ENCODE measurements around the gene KRTAP12-2. TPM values are rescaled to one million over a fixed set of nuclear protein-coding genes. Genes with fewer than 3 reads are reported as not detected.

The KRTAP12-2 gene, protein sequence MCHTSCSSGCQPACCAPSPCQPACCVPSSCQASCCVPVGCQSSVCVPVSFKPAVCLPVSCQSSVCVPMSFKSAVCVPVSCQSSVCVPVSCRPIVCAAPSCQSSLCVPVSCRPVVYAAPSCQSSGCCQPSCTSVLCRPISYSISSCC
- polyA plus RNA-seq (2013, experiment 1 of 2; ENCODE audit: insufficient read length) = not detected
- not detected for polyA plus RNA-seq (2013, experiment 2 of 2; ENCODE audit: insufficient read length)

- no peak for DNase-seq
Observed at GRCh38 chr21:44666401-44667320, at the start of gene KRTAP12-2. Gene KRTAP12-2, minus strand, starts transcription at chr21:44666927. Its CDS starts 41 bp downstream, at chr21:44666886.

- no peak for DNase-seq
Observed at GRCh38 chr21:44714905-44715304, 48.2 kb upstream of the KRTAP12-2 start.

GRCh38 chr21:44713846-44714245 lies 47.1 kb upstream of the KRTAP12-2 start:
- no peak for DNase-seq

- DNase-seq = no peak
Observed at GRCh38 chr21:44713130-44713529, 46.4 kb upstream of the KRTAP12-2 start.

GRCh38 chr21:44712203-44713028 lies 45.7 kb upstream of the KRTAP12-2 start:
- DNase-seq = no peak

DNA sequence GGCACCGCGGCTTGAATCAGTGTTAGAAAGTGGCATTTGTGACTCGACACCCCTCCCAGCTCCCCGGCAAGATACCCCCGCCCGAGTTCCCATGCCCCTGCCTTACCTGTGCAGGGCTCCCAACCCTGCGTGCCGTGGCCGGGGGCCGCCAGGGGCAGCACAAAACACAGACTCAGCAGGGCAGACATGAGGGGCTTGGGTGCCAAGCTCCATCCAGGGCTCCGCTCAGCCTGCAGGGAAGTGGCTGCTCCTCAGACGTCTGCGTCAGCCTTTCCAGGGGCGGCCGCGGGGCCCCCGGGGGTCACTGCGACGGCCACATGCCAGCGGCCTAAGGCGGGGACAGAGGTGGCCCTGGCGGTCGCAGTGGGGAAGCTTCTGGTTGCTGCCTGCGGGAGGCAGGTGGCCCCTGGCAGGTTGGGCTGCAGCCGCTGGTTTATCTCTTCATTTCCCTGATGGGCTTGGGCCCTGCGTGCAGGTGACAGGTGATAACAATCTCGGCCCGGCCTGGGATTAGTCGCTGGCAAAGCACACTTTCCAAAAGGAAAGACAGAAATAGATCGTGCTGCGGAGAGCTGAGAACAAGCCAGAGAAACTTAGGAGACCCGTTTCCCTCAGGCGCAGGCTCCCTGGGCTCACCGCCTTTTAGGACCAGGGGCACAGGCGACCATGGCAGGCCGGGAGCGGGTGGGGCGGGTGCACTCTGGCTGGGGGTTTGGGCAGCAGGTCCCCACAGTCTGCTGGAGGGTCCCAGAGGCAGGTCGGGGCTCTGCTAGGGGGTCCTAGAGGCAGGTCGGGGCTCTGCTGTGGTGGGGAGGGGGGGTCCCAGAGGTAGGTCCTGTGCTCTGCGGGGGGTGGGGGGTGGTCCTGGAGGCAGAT lies 44.8 kb upstream of the KRTAP12-2 start, which contains the start of gene TSPEAR:
TSPEAR (minus strand) TSS at position 246 of the 876 bp plus-strand sequence; CDS start at position 188, 58 bp downstream.
- no peak for DNase-seq

GRCh38 chr21:44710756-44711326 lies 44.1 kb upstream of the KRTAP12-2 start:
- DNase-seq = no peak

DNA sequence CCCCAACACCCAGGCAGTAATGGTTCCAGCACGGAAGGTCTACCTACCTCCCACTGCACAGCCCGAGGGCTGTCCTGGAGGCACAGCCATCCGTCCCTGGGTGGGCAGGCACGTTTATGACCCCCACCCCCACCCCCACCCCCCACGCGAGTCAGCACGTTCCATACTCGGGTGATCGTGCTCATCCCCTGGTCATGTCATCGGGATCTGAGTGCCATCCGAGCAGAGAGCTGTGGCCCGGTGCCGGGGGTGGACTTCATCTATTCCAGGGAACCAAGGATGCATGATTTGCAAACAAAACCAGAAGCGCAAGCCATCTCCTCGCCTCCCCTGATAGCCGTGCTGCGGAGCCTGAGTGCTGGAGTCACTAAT lies 43.6 kb upstream of the KRTAP12-2 start:
- DNase-seq = no peak

DNA sequence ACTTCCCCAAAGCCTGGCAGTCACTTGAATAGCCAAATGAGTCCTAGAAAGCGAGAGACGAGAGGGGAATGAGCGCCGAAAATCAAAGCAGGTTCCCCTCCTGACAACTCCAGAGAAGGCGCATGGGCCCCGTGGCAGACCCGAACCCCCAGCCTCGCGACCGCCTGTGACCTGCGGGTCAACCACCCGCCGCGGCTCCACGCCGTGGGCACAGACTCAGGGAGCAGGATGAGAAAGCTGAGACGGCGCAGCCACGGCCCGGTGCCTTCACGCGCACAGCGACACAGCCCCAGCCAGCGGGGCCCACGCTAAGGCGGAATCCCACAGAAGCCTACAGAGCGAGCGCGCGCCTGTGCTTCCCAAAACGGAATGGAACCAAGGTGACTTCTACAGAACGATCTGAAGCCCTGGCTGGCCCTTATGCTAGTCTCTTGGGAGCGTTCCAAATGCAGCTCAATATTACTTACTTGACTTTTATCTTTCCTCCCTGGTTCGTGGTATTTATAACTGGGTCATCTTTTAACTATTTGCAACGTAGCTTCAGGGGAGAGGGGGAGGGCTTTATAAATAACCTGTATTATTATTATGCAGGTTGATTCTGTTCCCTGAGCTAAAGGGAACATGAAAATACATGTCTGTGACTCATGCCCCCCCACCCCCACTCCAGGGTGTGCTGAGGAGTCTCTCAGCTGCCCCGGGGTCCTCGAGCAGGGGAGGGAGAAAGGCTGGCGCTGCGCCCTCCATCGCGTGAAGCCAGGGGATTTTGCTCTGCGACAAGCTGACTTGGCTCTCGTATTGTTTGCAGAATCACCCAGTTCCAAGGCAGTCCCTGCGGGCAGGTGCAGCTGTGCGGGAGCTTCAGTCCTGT lies 42.9 kb upstream of the KRTAP12-2 start:
- DNase-seq = peak; percentile 7

- DNase-seq = no peak
Observed at GRCh38 chr21:44708866-44709425, 42.2 kb upstream of the KRTAP12-2 start.

- no peak for DNase-seq
Observed at GRCh38 chr21:44708213-44708865, 41.6 kb upstream of the KRTAP12-2 start.

DNA sequence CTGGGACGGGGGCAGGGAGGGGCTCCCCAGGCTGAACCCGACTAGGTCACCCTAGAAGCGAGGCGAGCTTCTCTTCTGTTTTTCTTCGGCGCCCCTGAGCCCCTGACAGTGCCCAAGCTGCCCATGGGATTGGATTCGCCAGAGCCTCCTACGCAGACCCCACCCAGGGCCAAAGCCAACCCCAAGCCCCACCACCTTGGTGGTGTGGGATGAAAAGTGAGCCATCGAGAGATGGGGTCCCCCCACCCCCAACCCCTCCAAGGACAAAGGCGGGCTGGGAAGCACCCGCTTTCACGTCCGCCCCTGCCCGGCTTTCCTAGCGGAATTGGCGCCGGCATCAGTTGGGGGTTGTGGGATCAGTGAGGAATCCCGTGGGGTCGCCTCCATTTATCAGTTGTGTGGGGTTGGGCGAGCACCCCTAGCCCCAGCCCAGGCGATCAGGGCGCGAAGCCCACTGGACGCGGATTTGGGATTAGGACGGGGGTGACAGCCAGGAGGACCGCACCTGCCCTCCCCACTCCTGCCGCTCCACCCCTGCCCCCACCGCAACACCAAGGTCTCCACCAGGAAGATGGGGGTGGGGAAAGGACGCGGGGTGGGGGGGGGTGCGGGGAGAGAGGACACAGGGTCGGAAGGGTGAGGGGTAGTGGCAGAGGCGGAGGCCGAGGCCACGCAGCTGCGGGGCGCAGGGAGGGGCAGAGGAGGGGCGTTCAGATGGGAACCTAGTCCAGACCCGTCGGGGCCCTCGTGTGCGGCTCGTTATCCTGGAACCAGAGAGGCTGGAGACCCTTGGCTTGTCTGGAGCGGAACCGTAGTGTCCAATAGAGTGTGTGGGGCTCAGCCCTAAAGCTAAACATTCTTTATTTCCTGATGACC lies 40.2 kb upstream of the KRTAP12-2 start:
- DNase-seq = no peak

DNA sequence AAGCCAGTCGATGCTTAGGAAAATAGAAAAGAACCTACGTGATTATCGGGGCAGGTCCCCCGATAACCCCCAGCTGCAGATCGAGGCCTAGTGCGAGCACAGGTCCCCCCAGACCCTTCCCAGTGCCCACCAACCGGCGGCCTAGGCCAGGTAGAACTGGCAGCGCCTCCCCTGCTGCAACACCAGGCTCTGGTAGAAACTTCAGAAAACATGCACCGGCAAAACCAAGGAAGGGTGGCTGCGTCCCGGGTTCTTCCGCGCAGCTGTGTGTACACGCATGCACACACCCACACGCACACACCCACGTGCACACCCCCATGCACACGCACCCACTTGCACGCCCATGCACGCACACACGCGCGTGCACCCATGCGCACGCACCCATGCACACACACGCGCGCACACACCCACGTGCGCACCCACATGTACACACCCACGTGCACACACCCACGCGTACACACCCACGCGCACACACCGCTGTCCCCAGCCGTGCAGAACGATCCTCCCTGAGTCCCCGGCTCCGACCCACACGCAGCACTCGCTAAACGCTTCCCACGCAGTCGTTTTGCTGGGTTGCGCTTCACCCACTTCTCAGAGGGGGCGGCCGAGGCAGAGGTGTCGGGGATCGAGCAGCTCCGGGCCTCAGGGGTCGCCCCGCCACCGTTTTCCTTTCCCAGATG lies 39.4 kb upstream of the KRTAP12-2 start:
- no peak for DNase-seq

DNA sequence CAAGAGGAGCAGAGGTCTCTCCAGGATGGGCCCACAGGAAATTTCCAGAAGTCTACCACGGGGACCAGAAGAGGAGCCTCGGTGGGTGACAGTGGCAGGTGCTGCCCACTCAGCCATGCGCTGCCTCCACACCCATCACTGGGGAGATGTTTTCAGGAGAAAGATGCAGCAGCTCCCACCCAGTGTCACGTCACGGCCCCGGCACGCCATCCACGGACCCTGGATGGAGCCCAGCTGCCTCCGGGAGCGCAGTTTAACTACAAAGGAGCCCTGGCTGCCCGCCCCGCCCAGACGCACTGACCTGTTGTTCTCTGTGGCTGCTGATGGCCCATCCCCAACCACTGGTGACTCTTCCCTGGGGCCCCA lies 37.9 kb upstream of the KRTAP12-2 start:
- no peak for DNase-seq

DNA sequence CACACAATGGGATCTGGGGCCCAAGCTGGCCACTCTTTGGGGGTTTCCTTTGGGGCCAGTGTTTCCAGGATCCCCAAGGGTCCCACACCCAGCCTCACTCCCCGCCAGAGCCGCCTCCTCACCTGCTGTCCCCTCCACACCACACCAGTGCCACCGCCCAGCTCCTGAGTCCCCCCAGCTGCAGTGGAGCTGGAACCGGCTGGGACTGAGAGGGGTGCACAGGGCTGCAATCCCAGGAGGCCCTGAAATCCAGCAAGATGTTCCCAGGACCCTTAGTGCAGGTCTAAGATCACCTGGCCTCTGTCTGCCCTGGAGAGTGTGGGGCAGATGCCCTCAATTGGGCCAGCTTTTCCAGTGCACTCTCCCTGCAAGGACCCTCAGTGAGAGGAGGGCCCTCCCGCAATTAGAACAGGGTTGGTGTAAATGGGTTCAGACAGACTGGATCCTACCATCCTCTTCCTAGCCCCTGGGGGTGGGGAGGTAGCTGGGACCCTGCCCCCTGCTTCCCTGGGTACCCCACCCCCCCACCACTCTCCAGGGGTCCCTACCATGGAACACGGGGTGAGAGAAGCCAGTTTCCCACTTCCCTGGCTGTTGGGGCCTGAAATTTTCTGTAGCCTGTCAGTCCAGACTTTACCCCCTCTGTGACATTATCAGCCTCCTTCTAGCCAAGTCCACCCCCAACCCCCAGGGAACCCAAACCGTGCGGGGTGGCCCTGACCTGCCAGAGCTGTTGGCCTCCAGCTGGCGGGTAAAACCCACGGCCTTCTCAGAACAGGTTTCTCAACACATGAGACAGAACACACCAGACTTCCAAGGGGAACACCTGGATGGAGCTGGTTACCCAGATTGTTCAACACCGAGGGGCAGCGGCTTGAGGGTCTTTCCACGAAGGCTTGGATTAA lies 37.3 kb upstream of the KRTAP12-2 start:
- DNase-seq = no peak

DNA sequence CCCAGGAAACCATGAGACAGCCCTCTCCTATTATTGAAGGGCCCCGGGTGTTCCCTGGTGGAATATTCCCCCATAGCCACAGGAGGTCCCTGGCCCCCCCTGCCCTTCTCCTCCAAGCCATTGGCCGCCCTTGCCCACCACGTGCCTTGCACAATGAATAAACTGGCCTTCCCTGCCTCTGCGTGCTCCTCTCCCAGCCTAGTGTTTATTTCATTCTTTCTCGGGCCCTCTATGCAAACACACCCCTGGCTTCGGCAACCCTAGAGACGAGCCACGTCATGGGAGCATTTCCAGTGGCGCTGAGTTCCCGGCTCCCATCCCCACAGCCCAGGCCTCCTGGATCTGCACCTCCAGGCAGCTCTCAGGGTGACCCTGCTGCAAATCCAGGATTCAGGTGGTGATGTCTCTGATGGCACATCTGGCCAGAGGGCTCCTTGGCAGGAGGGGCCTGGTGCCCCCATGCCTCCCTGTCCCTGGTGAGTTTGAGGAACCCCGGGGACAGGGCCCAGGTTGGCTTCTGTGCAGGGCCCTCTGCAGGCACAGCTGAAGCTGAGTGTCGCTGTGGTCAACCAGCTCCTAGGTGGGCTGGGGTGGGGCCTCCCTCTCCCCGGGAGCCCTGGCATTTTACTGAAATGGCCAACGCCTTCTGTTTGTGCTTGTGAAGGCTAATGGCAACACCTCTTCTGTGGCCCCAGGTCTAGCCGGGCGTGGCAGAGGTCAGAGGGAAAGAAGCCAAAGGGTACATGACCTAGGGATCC lies 36.4 kb upstream of the KRTAP12-2 start:
- DNase-seq = no peak

Data from fibroblast of skin of abdomen (primary cell).